Trophoblast cell (in vitro differentiated cells and primary cell): ENCODE data around the gene KIF3C.
A peak's percentile ranks its signal among the peaks of the same experiment; 100 is the strongest.
"Not testable (repeated sequence)": the region's sequence is repeated elsewhere in the genome, so short reads cannot be mapped to it uniquely, and the experiment has no call there.

Source experiments
- DNase-seq, 2 donors: peaks; one replicate each; pipeline ENCODE4 v3.0.0-alpha.2; 2016
- H2AFZ ChIP-seq: 2 replicates; pipeline ENCODE4 v1.6.1; 2013; ENCODE audit warnings: low read length, moderate library complexity, mild to moderate bottlenecking; ENCODE audit not compliant: insufficient read depth, poor library complexity
- H2AK5ac ChIP-seq: 2 replicates; pipeline ENCODE4 v1.6.1; 2013; ENCODE audit warnings: mild to moderate bottlenecking, low read length
- H2BK120ac ChIP-seq: 2 replicates; pipeline ENCODE4 v1.6.1; 2013; ENCODE audit warnings: low read length, mild to moderate bottlenecking, moderate library complexity; ENCODE audit not compliant: insufficient read depth, poor library complexity
- H2BK12ac ChIP-seq: 2 replicates; pipeline ENCODE4 v1.6.1; 2013; ENCODE audit warnings: mild to moderate bottlenecking, low read length, moderate library complexity
- H2BK5ac ChIP-seq: 2 replicates; pipeline ENCODE4 v1.6.1; 2013; ENCODE audit warnings: low read length, low read depth, moderate library complexity, mild to moderate bottlenecking; ENCODE audit not compliant: poor library complexity
- H3K14ac ChIP-seq: 2 replicates; pipeline ENCODE4 v1.6.1; 2013; ENCODE audit warnings: mild to moderate bottlenecking, low read length
- H3K18ac ChIP-seq: 2 replicates; pipeline ENCODE4 v1.6.1; 2013; ENCODE audit warnings: mild to moderate bottlenecking, low read length
- H3K23ac ChIP-seq: 2 replicates; pipeline ENCODE4 v1.6.1; 2013; ENCODE audit warnings: low read length
- H3K27ac ChIP-seq: 2 replicates; pipeline ENCODE4 v1.5.1; 2013; ENCODE audit warnings: low read depth, mild to moderate bottlenecking, inconsistent platforms, low read length, moderate library complexity
- H3K27me3 ChIP-seq: 2 replicates; pipeline ENCODE4 v1.6.1; 2013; ENCODE audit warnings: inconsistent platforms, mild to moderate bottlenecking, low read length, moderate library complexity; ENCODE audit not compliant: insufficient read depth
- H3K36me3 ChIP-seq, 2 experiments: 1 replicate in 1 of 2; 2 replicates in 1 of 2; pipeline ENCODE4 v1.6.1; 2013; ENCODE audit warnings: low read length in 2 of 2, mild to moderate bottlenecking in 2 of 2, moderate library complexity in 1 of 2; ENCODE audit not compliant: insufficient read depth in 2 of 2, control insufficient read depth in 1 of 2
- H3K4ac ChIP-seq: 2 replicates; pipeline ENCODE4 v1.6.1; 2013; ENCODE audit warnings: low read depth, mild to moderate bottlenecking, low read length, moderate library complexity
- H3K4me1 ChIP-seq, 2 experiments: 1 replicate in 1 of 2; 2 replicates in 1 of 2; pipeline ENCODE4 v1.6.1; 2013; ENCODE audit warnings: low read length in 2 of 2, mild to moderate bottlenecking in 2 of 2, moderate library complexity in 1 of 2; ENCODE audit not compliant: insufficient read depth in 2 of 2, control insufficient read depth in 1 of 2
- H3K4me2 ChIP-seq: 2 replicates; pipeline ENCODE4 v1.6.1; 2013; ENCODE audit warnings: inconsistent platforms, mild to moderate bottlenecking, low read length, moderate library complexity
- H3K4me3 ChIP-seq: 2 replicates; pipeline ENCODE4 v1.5.1; 2013; ENCODE audit warnings: mild to moderate bottlenecking, low read depth, low read length, inconsistent platforms
- H3K79me1 ChIP-seq: one replicate; pipeline ENCODE4 v1.6.1; 2013; ENCODE audit warnings: low read length
- H3K79me2 ChIP-seq: 2 replicates; pipeline ENCODE4 v1.6.1; 2013; ENCODE audit warnings: low read length, mild to moderate bottlenecking; ENCODE audit not compliant: control insufficient read depth, insufficient read depth, poor library complexity
- H3K9ac ChIP-seq: 2 replicates; pipeline ENCODE4 v1.6.1; 2013; ENCODE audit warnings: mild to moderate bottlenecking, low read length
- H3K9me3 ChIP-seq: 2 replicates; pipeline ENCODE4 v1.6.1; 2013; ENCODE audit warnings: low read depth, mild to moderate bottlenecking, control low read depth, inconsistent platforms, low read length; ENCODE audit not compliant: insufficient read depth
- H4K12ac ChIP-seq: 2 replicates; pipeline ENCODE4 v1.6.1; 2013; ENCODE audit warnings: low read depth, mild to moderate bottlenecking, low read length, moderate library complexity
- H4K8ac ChIP-seq: 2 replicates; pipeline ENCODE4 v1.6.1; 2013; ENCODE audit warnings: low read depth, mild to moderate bottlenecking, low read length, moderate library complexity
- H4K91ac ChIP-seq: one replicate; pipeline ENCODE4 v1.6.1; 2013; ENCODE audit warnings: low read depth, mild to moderate bottlenecking, low read length, moderate library complexity
- WGBS: extraction: QIAGEN DNeasy Blood & Tissue Kit; methylation state at CpG from one replicate; pipeline ENCODE4 v1.1.7; 2013; ENCODE audit warnings: missing lambda C conversion rate; ENCODE audit not compliant: insufficient read length, insufficient coverage; ENCODE audit errors: extremely low coverage; 5-methylcytosine and 5-hydroxymethylcytosine counted together

The KIF3C gene

DNA sequence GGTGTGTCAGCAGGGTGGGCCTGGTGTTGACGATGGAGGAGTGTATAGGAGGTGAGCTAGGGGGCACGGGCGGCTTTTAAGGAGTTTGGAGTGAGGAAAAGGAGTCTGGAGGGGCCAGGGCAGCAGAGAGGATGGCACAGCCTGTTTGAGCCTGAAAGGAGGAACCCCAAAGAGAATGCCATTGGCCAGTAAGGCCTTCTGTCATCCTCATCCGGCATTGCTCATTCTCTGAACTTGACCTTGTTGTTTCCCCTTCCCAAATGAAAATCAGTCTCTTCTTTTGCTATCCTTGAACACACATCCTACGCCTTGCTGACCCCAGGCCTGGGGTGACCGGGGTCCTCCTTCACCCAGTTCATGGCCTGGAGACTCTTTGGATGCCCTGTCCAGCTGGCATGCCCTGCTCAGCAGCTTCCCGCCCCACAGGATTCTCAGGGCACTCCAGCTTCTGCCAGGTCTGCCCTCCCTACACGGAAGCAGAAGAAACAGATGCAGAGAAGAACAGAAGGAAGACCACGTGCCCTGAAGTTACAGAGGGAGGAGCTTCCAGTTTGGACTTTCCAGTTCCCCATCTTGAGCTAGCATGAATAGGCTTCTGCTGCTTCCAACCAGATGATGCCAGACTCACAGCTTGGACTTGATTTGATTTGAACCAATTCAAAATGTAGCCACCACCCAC lies 20.5 kb upstream of the KIF3C start:
- Histone ChIP-seq H4K8ac (no peak overlapping the region), H3K4me3 (no peak overlapping the region), H3K36me3 (no peaks in the 10 kb centered on the region), H2AFZ (no peak overlapping the region), H2AK5ac (no peak overlapping the region), H4K12ac (no peak overlapping the region), H3K4me1 (peaks cover 3 to 6% of the 10 kb centered on the region in 2 experiments), H3K9ac (no peak overlapping the region), H4K91ac (no peak overlapping the region), H2BK12ac (no peak overlapping the region), H3K4ac (no peak overlapping the region), H3K4me2 (no peak overlapping the region), H3K79me2 (no peaks in the 10 kb centered on the region), H2BK120ac (no peak overlapping the region), H3K18ac (no peak overlapping the region), H2BK5ac (no peak overlapping the region), H3K9me3 (no peaks in the 10 kb centered on the region), H3K27me3 (no peaks in the 10 kb centered on the region), H3K14ac (no peak overlapping the region), H3K79me1 (peaks cover 3% of the 10 kb centered on the region), H3K27ac (no peak overlapping the region), H3K23ac (peak overlapping the region; percentile 58)
- no CpG with 5 or more reads among the region's 9 CpGs for WGBS
- peak in 1 of 2 donors; percentile 20 for DNase-seq

DNA sequence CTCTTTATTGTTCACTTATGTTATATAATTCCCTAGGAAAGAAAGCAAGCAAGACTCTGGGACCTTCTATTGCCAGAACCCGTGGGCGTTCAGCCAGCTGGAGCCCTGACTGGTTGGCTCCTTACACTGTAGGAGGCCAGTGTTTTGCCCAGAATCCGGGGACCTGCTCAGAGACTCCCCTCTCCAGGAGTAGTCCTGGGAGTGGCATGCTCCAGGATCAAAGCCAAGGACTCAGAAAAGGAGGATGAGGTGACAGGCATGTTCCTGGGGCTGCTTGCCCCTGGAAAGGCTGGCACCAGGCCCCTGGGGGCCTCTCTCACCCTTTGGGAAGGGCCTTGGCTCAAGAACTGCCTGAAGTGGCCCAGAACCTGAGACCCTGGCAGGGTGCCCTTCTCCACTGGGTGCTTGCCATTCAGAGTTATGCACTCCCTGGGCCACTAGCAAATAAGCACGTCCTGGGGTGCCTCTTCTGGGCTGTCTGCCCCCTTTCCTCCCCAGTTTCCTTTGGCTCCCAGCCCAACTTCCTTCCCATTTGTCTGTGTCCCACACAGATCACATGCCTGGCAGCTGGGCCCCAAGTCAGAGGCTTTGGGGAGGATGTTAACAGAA lies 19.6 kb upstream of the KIF3C start:
- H3K4me2 ChIP-seq, result no peak overlapping the region
- H4K12ac ChIP-seq, result no peak overlapping the region
- no peak overlapping the region for H2AK5ac ChIP-seq
- no peak overlapping the region for H3K23ac ChIP-seq
- no peak overlapping the region for H2BK5ac ChIP-seq
- no CpG with 5 or more reads among the region's 4 CpGs for WGBS
- H2BK12ac ChIP-seq, result no peak overlapping the region
- no peaks in the 10 kb centered on the region for H3K9me3 ChIP-seq
- H3K79me2 ChIP-seq, result no peaks in the 10 kb centered on the region
- peaks cover 3% of the 10 kb centered on the region for H3K79me1 ChIP-seq
- H4K91ac ChIP-seq, result no peak overlapping the region
- no peaks in the 10 kb centered on the region for H3K36me3 ChIP-seq
- H3K4ac ChIP-seq, result no peak overlapping the region
- H3K18ac ChIP-seq, result no peak overlapping the region
- peaks cover 3 to 6% of the 10 kb centered on the region in 2 experiments for H3K4me1 ChIP-seq
- no peak overlapping the region for H3K27ac ChIP-seq
- no peak overlapping the region for H3K9ac ChIP-seq
- H2BK120ac ChIP-seq, result no peak overlapping the region
- H3K14ac ChIP-seq, result no peak overlapping the region
- no peaks in the 10 kb centered on the region for H3K27me3 ChIP-seq
- H3K4me3 ChIP-seq, result no peak overlapping the region
- no peak for DNase-seq
- H2AFZ ChIP-seq, result peak overlapping the region; percentile 57
- no peak overlapping the region for H4K8ac ChIP-seq

DNA sequence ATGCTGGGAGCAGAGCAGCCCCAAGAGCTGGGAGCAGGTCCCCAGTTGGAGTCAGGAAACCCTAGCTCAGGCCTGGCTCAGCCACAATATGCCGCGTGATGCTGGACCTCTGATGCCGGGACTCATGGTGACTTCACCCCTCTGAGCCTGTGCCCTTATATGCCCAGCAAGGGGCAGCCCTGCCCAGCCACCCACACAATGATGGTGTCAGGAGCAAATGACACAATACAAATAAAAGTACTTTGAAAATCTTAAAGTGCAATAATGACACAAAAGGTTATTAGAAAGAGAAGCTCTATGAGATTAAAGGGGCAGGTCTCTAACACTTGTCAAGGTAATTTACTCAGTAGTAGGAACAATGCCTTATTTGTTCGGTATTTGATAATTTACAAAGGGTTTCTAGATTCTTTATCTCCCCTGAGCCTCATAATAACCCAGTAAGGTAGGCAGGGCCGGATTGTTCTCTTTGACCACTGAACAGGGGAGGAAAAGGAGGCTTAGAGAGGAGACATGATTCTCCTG lies 18.3 kb upstream of the KIF3C start:
- no CpG with 5 or more reads among the region's 5 CpGs for WGBS
- no peak overlapping the region for H4K91ac ChIP-seq

DNA sequence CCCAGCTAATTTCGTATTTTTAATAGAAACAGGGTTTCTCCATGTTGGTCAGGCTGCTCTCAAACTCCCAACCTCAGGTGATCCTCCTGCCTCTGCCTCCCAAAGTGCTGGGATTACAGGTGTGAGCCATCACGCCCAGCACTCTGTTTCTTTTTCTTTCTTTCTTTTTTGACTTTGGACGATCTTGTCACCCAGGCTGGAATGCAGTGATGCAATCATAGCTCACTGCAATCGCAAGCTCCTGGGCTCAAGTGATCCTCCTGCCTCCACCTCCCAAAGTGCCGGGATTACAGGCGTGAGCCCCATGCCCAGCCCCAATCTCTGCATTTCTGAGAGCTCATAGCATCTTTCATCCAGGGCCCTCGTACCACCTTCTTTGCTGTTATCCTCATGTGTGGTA lies 17.1 kb upstream of the KIF3C start:
- not testable (repeated sequence) for H3K36me3 ChIP-seq, H3K4me3 ChIP-seq, H3K27ac ChIP-seq, H3K4me2 ChIP-seq, H3K9ac ChIP-seq, H3K27me3 ChIP-seq, H2AFZ ChIP-seq, H3K4me1 ChIP-seq, H2BK5ac ChIP-seq, H3K79me1 ChIP-seq, H3K14ac ChIP-seq, H4K12ac ChIP-seq, H3K23ac ChIP-seq, H3K9me3 ChIP-seq, H3K4ac ChIP-seq, H3K79me2 ChIP-seq
- Histone ChIP-seq H3K18ac (peak overlapping the region; percentile 33), H2AK5ac (peak overlapping the region; percentile 63), H4K91ac (peak overlapping the region; percentile 55), H2BK12ac (peak overlapping the region; percentile 76), H4K8ac (peak overlapping the region; percentile 23), H2BK120ac (peak overlapping the region; percentile 41)
- no CpG with 5 or more reads among the region's 7 CpGs for WGBS
- DNase-seq, result peak in 1 of 2 donors; percentile 63

More for the DNA sequence above, 18.3 kb upstream of the KIF3C start:
- H4K8ac ChIP-seq, result no peak overlapping the region
- no peak overlapping the region for H2BK12ac ChIP-seq
- peak overlapping the region; percentile 7 for H2AK5ac ChIP-seq
- H3K4ac ChIP-seq, result no peak overlapping the region
- H3K18ac ChIP-seq, result no peak overlapping the region
- H2BK120ac ChIP-seq, result no peak overlapping the region
- H3K79me2 ChIP-seq, result no peaks in the 10 kb centered on the region
- no peaks in the 10 kb centered on the region for H3K27me3 ChIP-seq
- peaks cover 3% of the 10 kb centered on the region for H3K79me1 ChIP-seq
- H3K9me3 ChIP-seq, result no peaks in the 10 kb centered on the region
- H3K4me1 ChIP-seq, result peaks cover 3 to 6% of the 10 kb centered on the region in 2 experiments
- H2AFZ ChIP-seq, result no peak overlapping the region
- H3K23ac ChIP-seq, result no peak overlapping the region
- no peak overlapping the region for H2BK5ac ChIP-seq
- no peak overlapping the region for H4K12ac ChIP-seq
- H3K27ac ChIP-seq, result no peak overlapping the region
- DNase-seq, result no peak
- H3K36me3 ChIP-seq, result no peaks in the 10 kb centered on the region
- H3K4me2 ChIP-seq, result no peak overlapping the region
- no peak overlapping the region for H3K14ac ChIP-seq
- no peak overlapping the region for H3K9ac ChIP-seq
- H3K4me3 ChIP-seq, result no peak overlapping the region
